ENCODE results near the gene SDHAF3. TPM values are rescaled to one million over a fixed set of nuclear protein-coding genes. Genes with fewer than 3 reads are reported as not detected.

The SDHAF3 gene
- total and polyA plus RNA-seq, 2 donors (not counting 1 experiment from before 2014, with no cell fraction given) = 7.5 to 20.2 TPM

GRCh38 chr7:97104719-97105238, 12.7 kb upstream of the SDHAF3 start:
- H3K27ac Mint-ChIP-seq = no peak overlapping the region
- ChIA-PET CTCF (interaction anchor here (0.7 to 3.0 kb wide), 29 partner anchors 9 to 1064 kb away, joined by 3 to 60 read pairs (median 5); partner anchors contain the start of gene SDHAF3), POLR2A (no interaction called here)
- WGBS (ENCODE audit: insufficient coverage) = 31% methylated on average over 8 of the region's 8 CpGs
- DNase-seq (peak; percentile 82), ATAC-seq (ENCODE audit: low read depth) (peak; percentile 92)
- Histone ChIP-seq H3K9me3 (ENCODE audit: control extremely low read depth in 1 of 3, control insufficient read depth in 2 of 3, insufficient read depth in 1 of 3, low read length in 2 of 3) (no peaks in the 10 kb centered on the region), H3K4me3 (ENCODE audit: control extremely low read depth in 1 of 5, extremely low read depth in 1 of 5, insufficient read depth in 1 of 5, low read depth in 2 of 5, low read length in 4 of 5) (no peak overlapping the region), H3K4me1 (ENCODE audit: control insufficient read depth in 2 of 2, insufficient read depth in 2 of 2, low read length in 2 of 2) (peaks cover 3% of the 10 kb centered on the region in 2 donors), H3K27ac (ENCODE audit: low read length in 2 of 2) (no peak overlapping the region), H3K79me2 (ENCODE audit: control insufficient read depth, insufficient read depth, low read length) (no peaks in the 10 kb centered on the region), H2AFZ (ENCODE audit: insufficient read depth, low read depth, low read length, poor library complexity, severe bottlenecking) (peak overlapping the region; percentile 56), H4K20me1 (ENCODE audit: control insufficient read depth, insufficient read depth, low read length, poor library complexity, severe bottlenecking) (no peaks in the 10 kb centered on the region), H3K27me3 (replicated peaks in 1 of 4; ENCODE audit: control extremely low read depth in 1 of 4, control insufficient read depth in 3 of 4, insufficient read depth in 4 of 4, low read length in 3 of 4) (peaks cover 0 to 7% (median 3%) of the 10 kb centered on the region in 4 experiments), H3K36me3 (replicated peaks in 1 of 2; ENCODE audit: control extremely low read depth in 1 of 2, control insufficient read depth in 1 of 2, extremely low read depth in 1 of 2, insufficient read depth in 2 of 2, low read length in 1 of 2) (no peaks in the 10 kb centered on the region), H3K4me2 (replicated peaks; ENCODE audit: low read depth, low read length, poor library complexity, severe bottlenecking) (peak overlapping the region; percentile 31), H3K9ac (ENCODE audit: low read length) (no peak overlapping the region)
- intact Hi-C loops (cut with micrococcal nuclease) = loop anchor here (1.0 to 10.0 kb wide), 3 partner anchors 75 to 1060 kb away; no protein-coding TSS in a partner anchor
- H3K27me3 Mint-ChIP-seq = peaks cover 27% of the 10 kb centered on the region
- peaks cover 4% of the 10 kb centered on the region for H3K9me3 Mint-ChIP-seq (ENCODE audit: insufficient read depth)
- TF ChIP-seq, protein P1, sequence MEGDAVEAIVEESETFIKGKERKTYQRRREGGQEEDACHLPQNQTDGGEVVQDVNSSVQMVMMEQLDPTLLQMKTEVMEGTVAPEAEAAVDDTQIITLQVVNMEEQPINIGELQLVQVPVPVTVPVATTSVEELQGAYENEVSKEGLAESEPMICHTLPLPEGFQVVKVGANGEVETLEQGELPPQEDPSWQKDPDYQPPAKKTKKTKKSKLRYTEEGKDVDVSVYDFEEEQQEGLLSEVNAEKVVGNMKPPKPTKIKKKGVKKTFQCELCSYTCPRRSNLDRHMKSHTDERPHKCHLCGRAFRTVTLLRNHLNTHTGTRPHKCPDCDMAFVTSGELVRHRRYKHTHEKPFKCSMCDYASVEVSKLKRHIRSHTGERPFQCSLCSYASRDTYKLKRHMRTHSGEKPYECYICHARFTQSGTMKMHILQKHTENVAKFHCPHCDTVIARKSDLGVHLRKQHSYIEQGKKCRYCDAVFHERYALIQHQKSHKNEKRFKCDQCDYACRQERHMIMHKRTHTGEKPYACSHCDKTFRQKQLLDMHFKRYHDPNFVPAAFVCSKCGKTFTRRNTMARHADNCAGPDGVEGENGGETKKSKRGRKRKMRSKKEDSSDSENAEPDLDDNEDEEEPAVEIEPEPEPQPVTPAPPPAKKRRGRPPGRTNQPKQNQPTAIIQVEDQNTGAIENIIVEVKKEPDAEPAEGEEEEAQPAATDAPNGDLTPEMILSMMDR (IDR thresholded peaks at IDR 0.05) = peak; percentile 92
- TF ChIP-seq EZH2 (IDR thresholded peaks at IDR 0.05; ENCODE audit: borderline replicate concordance, insufficient read depth, low read depth, low read length, poor library complexity, severe bottlenecking) = no peak
- H3K4me3 Mint-ChIP-seq = no peak overlapping the region
- H3K4me1 Mint-ChIP-seq = no peaks in the 10 kb centered on the region

GRCh38 chr7:97107192-97107800, 10.2 kb upstream of the SDHAF3 start:
- H3K4me3 ChIP-seq (ENCODE audit: control extremely low read depth in 1 of 5, extremely low read depth in 1 of 5, insufficient read depth in 1 of 5, low read depth in 2 of 5, low read length in 4 of 5) = no peak overlapping the region
- no peaks in the 10 kb centered on the region for H3K4me1 Mint-ChIP-seq
- ATAC-seq (ENCODE audit: low read depth) (no peak), DNase-seq (no peak)
- H3K9me3 ChIP-seq (ENCODE audit: control extremely low read depth in 1 of 3, control insufficient read depth in 2 of 3, insufficient read depth in 1 of 3, low read length in 2 of 3) = peaks cover 0 to 9% (median 4%) of the 10 kb centered on the region in 3 donors
- H3K27me3 ChIP-seq (replicated peaks in 1 of 4; ENCODE audit: control extremely low read depth in 1 of 4, control insufficient read depth in 3 of 4, insufficient read depth in 4 of 4, low read length in 3 of 4) = peaks cover 0 to 8% (median 3%) of the 10 kb centered on the region in 4 experiments
- no peak overlapping the region for H3K27ac ChIP-seq (ENCODE audit: low read length in 2 of 2)
- no peak overlapping the region for H3K27ac Mint-ChIP-seq
- H3K79me2 ChIP-seq (ENCODE audit: control insufficient read depth, insufficient read depth, low read length) = no peaks in the 10 kb centered on the region
- H3K4me1 ChIP-seq (ENCODE audit: control insufficient read depth in 2 of 2, insufficient read depth in 2 of 2, low read length in 2 of 2) = peaks cover 3% of the 10 kb centered on the region in 2 donors
- no peak overlapping the region for H3K4me3 Mint-ChIP-seq
- H2AFZ ChIP-seq (ENCODE audit: insufficient read depth, low read depth, low read length, poor library complexity, severe bottlenecking) = no peak overlapping the region
- no peak overlapping the region for H3K4me2 ChIP-seq (replicated peaks; ENCODE audit: low read depth, low read length, poor library complexity, severe bottlenecking)
- peaks cover 4% of the 10 kb centered on the region for H3K9me3 Mint-ChIP-seq (ENCODE audit: insufficient read depth)
- TF ChIP-seq, protein P1 (IDR thresholded peaks at IDR 0.05) = no peak
- TF ChIP-seq EZH2 (IDR thresholded peaks at IDR 0.05; ENCODE audit: borderline replicate concordance, insufficient read depth, low read depth, low read length, poor library complexity, severe bottlenecking) = no peak
- intact Hi-C loops (cut with micrococcal nuclease) = loop anchor here (10.0 kb wide), 1 partner anchor 1058 kb away; no protein-coding TSS in a partner anchor
- no CpG with 5 or more reads among the region's 2 CpGs for WGBS (ENCODE audit: insufficient coverage)
- peaks cover 13% of the 10 kb centered on the region for H3K27me3 Mint-ChIP-seq
- POLR2A ChIA-PET = no interaction called here
- CTCF ChIA-PET = interaction anchor here (0.7 to 1.7 kb wide), 4 partner anchors 42 to 731 kb away, joined by 3 to 5 read pairs (median 3); no protein-coding TSS in a partner anchor
- no peaks in the 10 kb centered on the region for H4K20me1 ChIP-seq (ENCODE audit: control insufficient read depth, insufficient read depth, low read length, poor library complexity, severe bottlenecking)
- no peaks in the 10 kb centered on the region for H3K36me3 ChIP-seq (replicated peaks in 1 of 2; ENCODE audit: control extremely low read depth in 1 of 2, control insufficient read depth in 1 of 2, extremely low read depth in 1 of 2, insufficient read depth in 2 of 2, low read length in 1 of 2)
- no peak overlapping the region for H3K9ac ChIP-seq (ENCODE audit: low read length)
